HuH-7 (cell line): ENCODE results near the gene TNP1.

Experiments used
- DNase-seq: peaks from one replicate; pipeline ENCODE4 v3.0.0; 2011; ENCODE audit warnings: low spot score

Gene TNP1, protein sequence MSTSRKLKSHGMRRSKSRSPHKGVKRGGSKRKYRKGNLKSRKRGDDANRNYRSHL

DNA sequence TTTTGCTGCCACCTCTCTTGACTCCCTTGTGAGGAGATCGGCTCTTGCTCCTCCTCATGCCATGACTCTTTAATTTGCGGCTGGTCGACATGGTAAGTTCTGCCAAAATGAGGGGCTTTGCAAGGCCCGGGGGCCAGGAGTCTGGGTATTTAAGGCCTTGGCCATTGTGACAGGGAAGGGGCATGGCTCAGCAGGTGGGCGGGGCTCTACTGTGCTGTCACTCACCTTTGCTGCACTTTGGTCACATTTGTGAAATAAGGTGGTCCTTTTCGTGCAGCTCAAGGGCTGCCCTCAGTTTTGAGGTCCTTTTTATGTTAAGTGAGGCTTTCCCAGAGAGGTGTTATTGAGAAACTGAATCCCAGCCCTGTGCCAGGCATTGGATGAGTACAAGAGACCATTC, at the start of gene TNP1:
TSS of gene TNP1 (minus strand) at position 121 of the 400 bp plus-strand sequence. CDS start at position 91, 30 bp downstream.
- DNase-seq, result no peak

GRCh38 chr2:216908300-216908699, 48.4 kb upstream of the TNP1 start:
- DNase-seq, result no peak

DNA sequence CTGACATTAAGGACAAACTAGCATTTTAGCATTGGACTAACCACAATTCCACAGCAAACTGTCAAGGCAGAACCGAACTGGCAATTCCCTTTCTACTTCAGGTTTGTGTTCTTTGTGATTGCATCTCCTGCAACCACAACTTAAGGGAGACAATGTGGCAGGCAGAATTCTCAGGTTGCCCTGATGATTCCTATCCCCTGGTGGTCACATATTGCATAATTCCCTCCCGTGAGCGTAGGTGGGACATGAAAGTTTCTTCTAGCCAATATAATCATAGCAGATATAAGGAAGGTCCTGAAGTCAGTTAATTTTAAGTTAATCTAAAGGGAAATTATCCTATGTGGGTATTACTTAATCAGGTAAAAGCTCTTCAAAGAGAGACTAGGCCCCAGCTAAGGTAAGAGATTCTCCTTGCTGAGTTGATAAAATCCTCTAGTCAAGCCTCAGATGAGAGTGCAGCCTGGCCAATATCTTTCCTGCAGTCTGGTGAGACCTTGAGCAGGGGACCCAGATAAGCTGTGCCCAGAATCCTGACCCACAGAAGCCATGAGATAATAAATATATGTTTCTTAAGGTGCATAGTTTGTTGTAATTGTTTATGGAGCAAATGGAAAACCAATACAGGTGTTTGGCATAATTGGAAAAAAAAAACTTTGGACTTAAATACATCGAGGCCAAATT, 45.9 kb upstream of the TNP1 start:
- DNase-seq, result no peak

GRCh38 chr2:216904974-216905373, 45.1 kb upstream of the TNP1 start:
- DNase-seq, result no peak

DNA sequence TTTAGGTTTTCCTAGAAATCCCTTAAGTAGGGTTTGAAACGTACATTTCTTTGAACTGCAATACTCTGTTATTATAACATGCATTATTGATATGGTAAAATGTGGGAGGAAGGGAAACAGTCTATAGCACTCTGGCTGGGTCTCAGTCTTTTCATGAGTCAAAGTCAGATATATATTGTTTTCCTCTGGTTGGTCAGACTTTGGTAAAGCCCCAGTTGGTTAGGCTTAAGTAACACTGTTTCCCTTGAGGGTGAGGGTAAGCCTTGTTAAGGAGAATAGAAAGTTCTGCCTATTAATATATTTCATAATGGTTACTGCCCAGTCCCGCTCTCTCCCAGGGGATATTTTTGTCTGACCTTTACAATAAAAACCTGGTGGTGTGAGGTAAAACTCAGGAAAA, 44.7 kb upstream of the TNP1 start:
- no peak for DNase-seq

GRCh38 chr2:216903470-216903869, 43.6 kb upstream of the TNP1 start:
- no peak for DNase-seq

- DNase-seq, result no peak
Observed at GRCh38 chr2:216901273-216901672, 41.4 kb upstream of the TNP1 start.

GRCh38 chr2:216900406-216900805, 40.5 kb upstream of the TNP1 start:
- no peak for DNase-seq

DNA sequence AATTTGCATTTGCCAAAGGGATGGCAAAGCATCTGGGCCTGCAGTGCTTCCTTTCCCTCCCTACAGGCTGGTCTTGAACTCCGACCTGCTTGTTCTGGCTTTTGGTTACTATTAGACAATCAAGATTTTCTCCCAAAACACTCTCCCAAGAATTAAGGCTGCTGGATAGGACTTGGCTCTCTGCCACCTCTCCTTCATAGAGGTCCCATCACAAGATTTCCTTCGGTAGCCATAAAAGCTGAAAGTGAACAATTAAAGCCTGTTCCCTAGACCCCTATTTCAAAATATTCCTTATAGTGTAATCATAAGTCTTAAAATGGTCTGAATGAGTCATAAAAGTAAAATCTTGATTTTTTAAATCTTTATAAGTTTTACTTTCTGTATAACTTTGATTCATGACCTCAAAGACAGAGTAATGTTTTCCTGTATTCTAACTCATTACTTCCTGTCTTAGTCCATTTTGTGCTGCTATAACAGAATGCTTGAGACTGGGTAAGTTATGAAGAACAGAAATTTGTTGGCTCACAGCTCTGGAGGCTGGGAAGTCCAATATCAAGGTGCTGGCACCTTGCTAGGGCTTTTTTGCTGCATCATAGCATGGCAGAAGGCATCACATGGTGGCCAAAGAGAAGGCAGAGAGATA, 37.8 kb upstream of the TNP1 start:
- DNase-seq, result no peak

DNA sequence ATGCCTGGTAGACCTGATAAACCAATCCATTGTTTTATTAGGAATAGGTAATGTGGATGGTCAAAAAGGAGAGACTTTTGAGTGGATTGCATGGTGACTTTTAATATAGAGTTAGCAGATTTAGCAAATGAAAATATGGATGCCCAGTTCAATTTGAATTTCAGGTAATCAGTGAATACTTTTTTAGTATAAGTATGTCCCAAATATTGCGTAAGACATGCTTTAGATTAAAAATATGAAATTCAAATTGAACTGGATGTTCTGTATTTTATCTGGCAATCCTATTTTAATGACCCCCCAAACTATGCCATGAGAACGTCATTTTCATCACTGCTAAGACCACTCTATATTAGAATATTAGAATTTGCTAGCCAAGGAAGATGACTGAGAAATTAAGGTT, 30.3 kb upstream of the TNP1 start:
- no peak for DNase-seq

- DNase-seq, result no peak
Observed at GRCh38 chr2:216888887-216889622, 29.2 kb upstream of the TNP1 start.

DNA sequence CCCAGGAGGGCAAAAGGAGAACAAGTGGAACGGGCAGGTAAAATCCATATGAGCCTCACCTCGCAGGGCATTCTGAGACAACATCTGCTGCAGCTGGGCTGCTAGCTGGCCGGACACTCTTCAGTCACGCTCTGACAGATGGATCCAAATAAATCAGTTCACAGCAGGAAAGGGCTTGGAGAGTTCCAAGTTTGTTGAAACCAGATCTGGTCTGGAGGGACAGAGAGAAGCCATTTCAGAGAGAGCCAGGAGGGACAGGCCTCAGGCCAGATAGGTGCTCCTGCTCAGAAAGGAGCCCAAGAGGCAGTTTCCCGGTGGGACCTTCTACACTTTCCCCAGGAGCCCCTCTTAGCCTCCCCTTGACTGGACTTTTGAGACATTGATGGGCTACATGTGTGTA, 28.2 kb upstream of the TNP1 start:
- DNase-seq, result no peak

- DNase-seq, result no peak
Observed at GRCh38 chr2:216887138-216887537, 27.3 kb upstream of the TNP1 start.

DNA sequence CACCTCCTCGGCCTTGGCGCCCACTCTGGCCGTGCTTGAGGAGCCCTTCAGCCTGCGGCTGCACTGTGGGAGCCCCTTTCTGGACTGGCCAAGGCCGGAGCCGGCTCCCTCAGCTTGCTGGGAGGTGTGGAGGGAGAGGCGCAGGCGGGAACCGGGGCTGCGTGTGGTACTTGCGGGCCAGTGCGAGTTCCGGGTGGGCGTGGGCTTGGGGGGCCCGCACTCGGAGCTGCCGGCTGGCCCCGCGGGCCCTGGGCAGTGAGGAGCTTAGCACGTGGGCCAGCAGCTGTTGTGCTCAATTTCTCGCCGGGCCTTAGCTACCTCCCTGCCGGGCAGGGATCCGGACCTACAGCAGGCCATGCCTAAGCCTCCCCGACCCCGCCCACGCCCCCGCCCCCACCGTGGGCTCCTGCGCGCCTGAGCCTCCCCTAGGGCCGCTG, 25.3 kb upstream of the TNP1 start:
- no peak for DNase-seq

DNA sequence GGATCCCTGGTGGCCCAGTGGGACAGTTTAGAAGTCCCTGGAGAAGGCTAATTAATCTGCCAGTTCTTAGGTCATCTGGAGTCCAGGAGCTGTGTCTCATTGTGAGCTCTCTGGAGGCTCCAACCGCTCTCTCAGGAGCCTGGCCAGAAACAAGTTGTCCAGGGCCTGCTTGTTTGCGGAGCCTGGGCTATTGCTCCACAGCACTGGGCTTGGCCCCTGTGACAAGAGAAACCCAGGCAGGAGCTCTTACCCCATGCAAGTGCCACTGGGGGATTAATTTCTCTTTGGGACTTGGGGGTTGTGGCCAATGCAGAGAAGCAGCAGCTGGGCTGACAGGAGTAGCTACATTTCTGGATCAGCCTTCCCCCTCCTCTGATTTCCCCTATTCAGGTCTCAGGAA, 24.5 kb upstream of the TNP1 start:
- no peak for DNase-seq

DNA sequence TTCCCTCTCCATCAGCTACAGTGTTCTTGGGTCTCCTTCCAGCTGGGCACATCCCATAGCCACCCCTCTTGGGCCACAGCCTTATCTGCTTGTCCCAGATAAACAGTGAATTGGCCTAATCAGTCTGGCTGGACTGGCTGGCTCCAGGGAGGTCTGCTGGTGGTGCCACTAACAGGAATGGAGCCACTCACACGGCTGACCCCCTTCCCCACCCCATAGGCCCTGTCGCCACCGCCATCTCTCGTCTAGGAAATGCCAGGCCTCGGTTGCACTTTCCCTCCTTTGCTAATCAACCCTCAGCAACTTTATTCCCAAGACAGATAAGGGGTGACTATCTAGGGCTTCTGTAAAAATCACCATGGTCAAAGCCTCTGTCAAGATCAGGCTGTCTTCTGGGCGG, 23.0 kb upstream of the TNP1 start:
- DNase-seq, result no peak

GRCh38 chr2:216881411-216881810, 21.5 kb upstream of the TNP1 start:
- no peak for DNase-seq

GRCh38 chr2:216880509-216881184, 20.8 kb upstream of the TNP1 start:
- DNase-seq, result no peak

DNA sequence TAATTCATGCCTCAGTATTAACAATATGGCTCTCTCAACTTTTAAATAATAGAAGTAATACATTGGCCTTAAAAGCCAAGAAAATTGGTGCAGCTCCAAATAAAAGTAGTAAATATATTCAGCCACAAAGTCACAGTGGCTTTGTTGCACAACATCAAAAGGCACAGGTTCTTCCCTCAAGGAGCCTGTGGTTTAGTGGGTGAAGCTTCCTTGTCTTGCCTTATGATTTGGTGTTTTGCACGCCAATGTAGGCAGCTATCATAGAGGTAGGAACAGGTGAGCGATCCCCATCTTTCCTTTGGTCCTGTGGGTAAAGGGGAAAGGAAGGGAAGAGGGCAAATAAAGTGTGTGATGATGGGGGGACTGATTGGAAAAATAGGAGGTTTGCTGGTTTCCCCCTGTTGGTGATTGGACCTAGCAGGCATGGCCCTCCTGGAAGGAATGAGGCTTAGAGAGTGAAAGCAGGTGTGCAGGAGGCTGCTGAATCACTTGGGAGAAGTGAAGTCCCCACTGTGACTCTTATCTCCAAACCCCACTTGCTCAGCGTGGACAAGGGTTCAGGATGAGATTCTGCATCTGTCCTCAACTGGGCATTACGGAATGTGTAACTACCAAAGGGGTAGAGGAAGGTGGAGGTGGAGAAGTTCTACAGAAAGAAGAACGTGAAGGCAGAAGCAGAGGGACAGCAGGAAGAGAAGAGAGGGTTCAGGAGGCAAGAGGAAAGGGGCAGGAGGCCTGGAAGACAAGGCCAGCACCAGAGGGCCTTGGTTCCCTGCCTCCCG, 20.1 kb upstream of the TNP1 start:
- no peak for DNase-seq

DNA sequence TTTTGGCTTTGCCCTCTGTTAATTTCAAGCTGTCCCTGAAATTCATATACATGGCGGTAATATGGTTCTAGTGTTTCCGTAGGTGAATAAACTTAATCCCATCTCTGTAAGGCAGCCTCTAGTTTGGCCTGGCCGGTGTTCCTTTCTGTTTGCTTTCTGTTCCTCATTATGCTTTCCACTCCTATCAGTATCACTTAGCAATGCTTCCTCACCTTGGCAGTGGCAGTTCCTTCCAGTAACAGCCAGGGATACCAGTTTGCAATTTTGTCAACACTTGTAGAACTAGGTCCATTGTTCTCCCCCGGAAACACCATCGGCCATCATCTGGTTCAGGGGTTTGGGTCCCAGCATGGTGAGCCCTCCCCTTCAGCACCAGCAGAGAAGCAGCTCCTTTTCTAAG, 18.2 kb upstream of the TNP1 start:
- no peak for DNase-seq

- DNase-seq, result no peak
Observed at GRCh38 chr2:216877085-216877484, 17.2 kb upstream of the TNP1 start.

DNA sequence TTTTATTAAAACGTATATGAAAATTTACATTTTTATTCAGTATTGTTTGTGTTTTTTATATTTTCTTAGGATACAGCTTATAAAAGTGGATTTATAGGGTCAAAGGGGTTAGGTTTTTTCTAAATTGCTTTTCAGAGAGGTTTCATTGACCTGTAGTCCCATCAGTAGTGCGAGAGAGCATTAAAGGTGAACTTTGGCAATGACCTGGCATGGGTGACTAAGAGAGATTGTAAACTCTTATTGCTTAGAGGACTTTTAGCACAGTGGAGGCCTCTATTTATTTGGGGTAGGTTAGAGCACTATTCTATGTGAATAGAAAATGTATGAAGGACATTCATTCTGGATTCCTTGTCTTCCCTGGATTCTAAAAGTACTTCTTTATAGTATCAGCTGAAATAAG, 16.0 kb upstream of the TNP1 start:
- no peak for DNase-seq
